DND-41 (cell line): ENCODE results near the gene ABLIM3.

Experiments used
- CTCF ChIP-seq: IDR thresholded peaks from 2 replicates; pipeline ENCODE4 v1.5.1; 2012; ENCODE audit warnings: borderline replicate concordance, low read length, moderate library complexity, mild to moderate bottlenecking; ENCODE audit not compliant: poor library complexity, severe bottlenecking; ENCODE audit errors: extremely low read depth
- EZH2 ChIP-seq: IDR thresholded peaks from 3 replicates; pipeline ENCODE4 v1.6.1; 2012; ENCODE audit warnings: borderline replicate concordance, low read depth, mild to moderate bottlenecking, moderate library complexity, low read length, inconsistent platforms; ENCODE audit not compliant: severe bottlenecking

DNA sequence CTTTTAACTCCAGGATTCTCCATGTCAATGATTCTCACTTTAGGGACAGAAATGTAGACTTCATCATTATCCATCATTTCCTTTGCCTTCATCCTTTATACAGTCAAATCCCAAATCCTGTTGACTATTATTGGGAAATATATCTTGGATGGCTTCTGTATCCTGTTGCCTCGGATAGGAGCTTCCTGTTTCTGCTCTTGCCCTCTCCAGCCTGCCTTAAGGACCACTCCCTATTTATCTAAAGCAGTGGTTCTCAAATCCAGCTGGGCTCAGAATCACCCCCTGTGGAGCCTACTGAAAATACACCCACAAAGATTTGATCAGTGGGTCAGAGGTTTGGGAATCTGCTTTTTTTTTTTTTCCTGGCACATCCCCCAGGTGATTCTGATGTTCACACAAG, 138.8 kb downstream of the ABLIM3 start:
- TF ChIP-seq CTCF (no peak), EZH2 (no peak)
